ENCODE measurements around the gene DUOX1. TPM values are rescaled to one million over a fixed set of nuclear protein-coding genes. Genes with fewer than 3 reads are reported as not detected.

Gene DUOX1
- total and polyA plus RNA-seq, 2 of the 13 experiments (the other 11 are each of a cell fraction or from before 2014, with no cell fraction given) = 0.03 TPM; not detected in 1

- TF ChIP-seq HNRNPK (IDR thresholded peaks at IDR 0.05; ENCODE audit: low read depth, low read length, poor library complexity, severe bottlenecking) (no peak), PAF1 (CRISPR knock-in tag; IDR thresholded peaks at IDR 0.05) (no peak), TCF7 (IDR thresholded peaks at IDR 0.05; ENCODE audit: low read depth) (no peak), RELA (CRISPR knock-in tag; IDR thresholded peaks at IDR 0.05) (no peak), ZNF512 (CRISPR knock-in tag; IDR thresholded peaks at IDR 0.05) (no peak), ZNF780A (CRISPR knock-in tag; IDR thresholded peaks at IDR 0.05) (no peak), SALL1 (CRISPR knock-in tag; IDR thresholded peaks at IDR 0.05) (no peak), ISX (CRISPR knock-in tag; conservative IDR thresholded peaks at IDR 0.05) (no peak), ZNF776 (CRISPR knock-in tag; IDR thresholded peaks at IDR 0.05) (no peak), ZNF230 (CRISPR knock-in tag; IDR thresholded peaks at IDR 0.05) (no peak), SALL2 (CRISPR knock-in tag; IDR thresholded peaks at IDR 0.05) (no peak), GPN1 (CRISPR knock-in tag; IDR thresholded peaks at IDR 0.05; ENCODE audit: borderline replicate concordance) (no peak), ZNF614 (CRISPR knock-in tag; IDR thresholded peaks at IDR 0.05; ENCODE audit: borderline replicate concordance) (no peak), CREB1 (IDR thresholded peaks at IDR 0.05) (no peak), CREB1 (CRISPR knock-in tag; IDR thresholded peaks at IDR 0.05) (no peak)
Measured at GRCh38 chr15:45099549-45100165, 30.1 kb upstream of the DUOX1 start.

More at GRCh38 chr15:45099549-45100165, 30.1 kb upstream of the DUOX1 start:
- Histone ChIP-seq H2AFZ (ENCODE audit: low read length) (no peak overlapping the region), H3K9me3 (ENCODE audit: low read length) (no peaks in the 10 kb centered on the region), H3K4me3 (replicated peaks in 1 of 3; ENCODE audit: insufficient read depth in 1 of 3, low read depth in 2 of 3, low read length in 3 of 3) (no peak overlapping the region), H3K27ac (ENCODE audit: extremely low read length, insufficient read depth, low read length) (no peak overlapping the region), H3K4me2 (ENCODE audit: low read depth, low read length) (no peak overlapping the region), H4K20me1 (ENCODE audit: insufficient read depth, low read length) (no peaks in the 10 kb centered on the region), H3K9ac (ENCODE audit: insufficient read depth, low read depth, low read length) (no peak overlapping the region), H3K79me2 (ENCODE audit: insufficient read depth, low read length) (no peaks in the 10 kb centered on the region), H3K36me3 (replicated peaks in 1 of 2; ENCODE audit: control insufficient read depth in 1 of 2, insufficient read depth in 2 of 2, low read length in 2 of 2) (no peaks in the 10 kb centered on the region), H3K4me1 (ENCODE audit: insufficient read depth, low read length) (no peaks in the 10 kb centered on the region), H3K27me3 (ENCODE audit: control insufficient read depth in 1 of 2, insufficient read depth in 2 of 2, low read length in 2 of 2) (peaks cover 11 to 41% of the 10 kb centered on the region in 2 experiments; a peak in 4 of 5 replicates)
- intact Hi-C loops (cut with micrococcal nuclease; ENCODE audit: unreplicated experiment) (no loop called here), in situ Hi-C loops (cut with HindIII; ENCODE audit: extremely low pct_ligation_motif_present, low pct_unique_long_range_greater_than_20kb) (no loop called here)
- BruUV-seq (replicated peaks) = no TSS peak
- no peak for ATAC-seq
- no peak for DNase-seq (ENCODE audit: low spot score)
- POLR2A ChIA-PET = no interaction called here
- 65% methylated on average over 15 of the region's 23 CpGs for WGBS (ENCODE audit: low lambda C conversion rate)
- CTCF ChIA-PET (ENCODE audit: low intra/inter-chr PET ratio, low total read pairs) = no interaction called here
- no peak for FAIRE-seq
